ENCODE results near the gene UNK. TPM values are rescaled to one million over a fixed set of nuclear protein-coding genes. Genes with fewer than 3 reads are reported as not detected.

The UNK gene
- total and polyA plus RNA-seq, 9 of the 15 experiments (the other 6 are each of a cell fraction or from before 2014, with no cell fraction given) = 12.8 to 38.6 (median 24.8) TPM

DNA sequence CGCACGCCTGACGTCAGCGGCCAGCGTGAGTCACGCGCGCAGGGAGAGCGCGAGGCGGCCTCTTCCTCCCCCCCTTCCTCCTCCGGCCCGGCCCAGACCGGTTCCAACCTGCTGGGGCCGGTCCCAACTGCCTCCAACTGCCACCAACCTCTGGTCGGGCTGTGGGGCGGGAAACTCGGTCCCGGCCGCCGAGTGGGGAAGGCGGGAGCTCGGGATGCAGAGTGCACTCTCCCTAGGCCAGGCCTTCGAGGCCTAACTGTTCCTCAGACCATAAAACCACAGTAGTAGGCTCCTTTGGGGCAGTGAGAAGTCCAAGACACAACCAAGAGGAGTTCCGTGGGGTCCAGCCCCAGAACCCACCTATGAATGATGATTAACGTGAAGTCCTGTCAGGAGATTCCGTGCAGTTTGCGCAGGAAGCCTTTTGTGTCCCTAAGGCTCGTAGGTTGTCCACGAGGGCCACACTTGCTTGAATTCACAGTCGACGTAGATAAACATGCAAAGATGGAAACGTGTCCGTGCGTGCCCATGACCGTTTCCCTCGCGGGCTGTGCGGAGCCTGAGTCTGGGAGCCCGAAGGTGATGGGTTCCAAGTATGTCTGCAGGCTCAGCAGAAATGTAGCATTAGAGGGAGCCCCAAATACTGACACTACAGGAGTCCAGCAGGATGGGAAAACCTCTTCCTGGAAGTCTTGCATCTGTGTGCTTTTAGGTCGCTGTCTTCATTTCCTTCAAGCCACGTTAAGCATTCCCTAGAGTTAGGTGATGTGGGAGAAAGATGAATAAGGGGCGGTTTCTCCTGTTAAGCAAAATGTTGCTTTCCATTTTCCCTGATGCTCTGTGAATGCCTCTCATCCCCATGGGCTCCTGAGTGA is 647 bp downstream of the UNK start (continued):
- TF ChIP-seq CREB3 (tag; conservative IDR thresholded peaks at IDR 0.05; ENCODE audit: low read depth) = peak; percentile 96
- TF ChIP-seq SRSF7 (optimal IDR thresholded peaks at IDR 0.05; ENCODE audit: low read depth, low read length) = no peak
- no peak for TF ChIP-seq PHB2 (IDR thresholded peaks at IDR 0.05; ENCODE audit: low read depth)
- TF ChIP-seq OTX1 (CRISPR knock-in tag; IDR thresholded peaks at IDR 0.05) = peak; percentile 40; the same call in 1 of the 2 replicates
- TF ChIP-seq DNMT1 (IDR thresholded peaks at IDR 0.05) = no peak
- TF ChIP-seq ZKSCAN8 (CRISPR knock-in tag; IDR thresholded peaks at IDR 0.05) = peak; percentile 90
- TF ChIP-seq SP2 (IDR thresholded peaks at IDR 0.05; ENCODE audit: extremely low read depth, low read depth, low read length, poor library complexity, severe bottlenecking) = no peak
- peak; percentile 96 for TF ChIP-seq HMGN3 (IDR thresholded peaks at IDR 0.05; ENCODE audit: borderline replicate concordance, extremely low read depth, insufficient read length, low read depth, low read length)
- no peak for TF ChIP-seq ZKSCAN3 (CRISPR knock-in tag; IDR thresholded peaks at IDR 0.05)
- TF ChIP-seq ZNF699 (CRISPR knock-in tag; IDR thresholded peaks at IDR 0.05; ENCODE audit: insufficient replicate concordance) = no peak
- TF ChIP-seq MAFK (IDR thresholded peaks at IDR 0.05; ENCODE audit: low read length) = peak; percentile 29; the same call in 1 of the 2 replicates
- peak; percentile 91 for TF ChIP-seq CUX1 (CRISPR knock-in tag; IDR thresholded peaks at IDR 0.05)
- TF ChIP-seq ZBTB2 (IDR thresholded peaks at IDR 0.05) = no peak
